Body of pancreas (tissue), 4 donors: ENCODE measurements around the gene NPAS2. TPM values are rescaled to one million over a fixed set of nuclear protein-coding genes. Genes with fewer than 3 reads are reported as not detected.

Experiments
- ATAC-seq: fragments of 150-250 bp; one replicate; pipeline ENCODE4 v1.9.1; 2016
- DNase-seq, 4 donors: peaks; one replicate each; pipeline ENCODE4 v3.0.0-alpha.2; 2019
- H3K27ac ChIP-seq, 4 donors: fragments of 200-600 bp; sonication (generic); 1 replicate in 3 of 4; 2 replicates in 1 of 4; pipeline versions ENCODE4 v1.5.1 to v1.6.1; 2016 to 2019; ENCODE audit warnings: mild to moderate bottlenecking in 1 of 4, mixed read lengths in 1 of 4, moderate library complexity in 1 of 4
- H3K27me3 ChIP-seq, 2 donors: fragments of 200-600 bp; sonication (generic); one replicate each; pipeline ENCODE4 v1.6.0; 2016; ENCODE audit warnings: mild to moderate bottlenecking in 1 of 2
- H3K36me3 ChIP-seq, 2 donors: fragments of 200-600 bp; sonication (generic); replicated peaks in 1 of 2; 2 replicates each; pipeline ENCODE4 v1.5.1; 2016; ENCODE audit warnings: low read depth in 2 of 2; ENCODE audit not compliant: insufficient read depth in 1 of 2
- H3K4me1 ChIP-seq: fragments of 200-600 bp; sonication (generic); one replicate; pipeline ENCODE4 v1.6.0; 2016
- H3K4me3 ChIP-seq, 2 donors: fragments of 200-600 bp; sonication (generic); 1 replicate in 1 of 2; 2 replicates in 1 of 2; pipeline ENCODE4 v1.5.1; 2016 to 2019
- H3K9me3 ChIP-seq, 3 donors: fragments of 200-600 bp; sonication (generic); 1 replicate in 2 of 3; 2 replicates in 1 of 3; pipeline ENCODE4 v1.5.1; 2016
- CTCF ChIP-seq, 7 experiments: fragments of 450-650 bp in 4 of 7; fragments of 200-600 bp in 3 of 7; sonication (generic) in 3 of 7; IDR thresholded peaks; one replicate each; pipeline ENCODE4 v1.5.1; 2016 to 2019; ENCODE audit warnings: antibody characterized with exemption in 7 of 7
- POLR2A ChIP-seq, 3 donors: fragments of 450-650 bp; IDR thresholded peaks; one replicate each; pipeline ENCODE4 v1.6.1; 2016; ENCODE audit warnings: antibody characterized with exemption in 3 of 3, mild to moderate bottlenecking in 2 of 3
- WGBS, 2 donors: methylation state at CpG; one replicate each; pipeline ENCODE4 v1.1.5; 2017; 5-methylcytosine and 5-hydroxymethylcytosine counted together
- intact Hi-C: fragments of 100-400 bp; cut with DNase I; formaldehyde crosslinking; loops from one replicate; pipeline ENCODE4 v1.15.1; 2023
- total RNA-seq, 2 donors: library from RNA; depleted of rRNA; stranded (reverse); fragments of >200 nt; gene quantifications; one replicate each; pipeline ENCODE4 v1.1.0, GENCODE V29; 2016

NPAS2 gene
- total RNA-seq, 2 donors from 2014 or later: 32.7 to 51.7 TPM

- no peaks in the 10 kb centered on the region for H3K27me3 ChIP-seq
- WGBS, 2 donors: 70 to 78% methylated on average over 3 of the region's 3 CpGs
- no peaks in the 10 kb centered on the region for H3K36me3 ChIP-seq
- intact Hi-C loops: no loop called here
- TF ChIP-seq CTCF (IDR thresholded peaks at IDR 0.05): no peak
- TF ChIP-seq POLR2A (IDR thresholded peaks at IDR 0.05): no peak
- ATAC-seq (no peak), DNase-seq (no peak)
- H3K4me3 ChIP-seq: no peak overlapping the region
- no peak overlapping the region for H3K27ac ChIP-seq
- no peaks in the 10 kb centered on the region for H3K4me1 ChIP-seq
- H3K9me3 ChIP-seq: no peaks in the 10 kb centered on the region
Measured at GRCh38 chr2:100806550-100806949, 13.4 kb upstream of the NPAS2 start.

- H3K27me3 ChIP-seq: no peaks in the 10 kb centered on the region
- ATAC-seq (no peak), DNase-seq (no peak)
- 83 to 84% methylated on average over 4 of the region's 4 CpGs for WGBS, 2 donors
- no peaks in the 10 kb centered on the region for H3K36me3 ChIP-seq
- H3K4me3 ChIP-seq: no peak overlapping the region
- no peaks in the 10 kb centered on the region for H3K4me1 ChIP-seq
- intact Hi-C loops: no loop called here
- H3K27ac ChIP-seq: no peak overlapping the region
- no peak for TF ChIP-seq CTCF (IDR thresholded peaks at IDR 0.05)
- TF ChIP-seq POLR2A (IDR thresholded peaks at IDR 0.05): no peak
- no peaks in the 10 kb centered on the region for H3K9me3 ChIP-seq
Measured at GRCh38 chr2:100807707-100808106, 12.2 kb upstream of the NPAS2 start.

GRCh38 chr2:100808582-100808981, 11.4 kb upstream of the NPAS2 start:
- intact Hi-C loops: no loop called here
- TF ChIP-seq CTCF (IDR thresholded peaks at IDR 0.05) (no peak), POLR2A (IDR thresholded peaks at IDR 0.05) (no peak)
- Histone ChIP-seq H3K27me3 (no peaks in the 10 kb centered on the region), H3K27ac (no peak overlapping the region), H3K4me3 (no peak overlapping the region), H3K36me3 (no peaks in the 10 kb centered on the region), H3K4me1 (no peaks in the 10 kb centered on the region), H3K9me3 (no peaks in the 10 kb centered on the region)
- ATAC-seq (no peak), DNase-seq (no peak)
- WGBS, 2 donors: 94 to 97% methylated on average over 4 of the region's 4 CpGs

- Histone ChIP-seq H3K9me3 (no peaks in the 10 kb centered on the region), H3K36me3 (no peaks in the 10 kb centered on the region), H3K4me3 (no peak overlapping the region), H3K4me1 (peaks cover 9% of the 10 kb centered on the region), H3K27me3 (no peaks in the 10 kb centered on the region), H3K27ac (no peak overlapping the region)
- WGBS, 2 donors: 83 to 93% methylated on average over 3 of the region's 3 CpGs
- TF ChIP-seq POLR2A (IDR thresholded peaks at IDR 0.05) (no peak), CTCF (IDR thresholded peaks at IDR 0.05) (no peak)
- ATAC-seq (no peak), DNase-seq (no peak)
- intact Hi-C loops: no loop called here
Measured at GRCh38 chr2:100809506-100809905, 10.4 kb upstream of the NPAS2 start.

- intact Hi-C loops: no loop called here
- Histone ChIP-seq H3K27ac (no peak overlapping the region), H3K4me3 (no peak overlapping the region), H3K9me3 (no peaks in the 10 kb centered on the region), H3K27me3 (no peaks in the 10 kb centered on the region), H3K4me1 (peaks cover 17% of the 10 kb centered on the region), H3K36me3 (no peaks in the 10 kb centered on the region)
- ATAC-seq (no peak), DNase-seq (no peak)
- WGBS, 2 donors: 84 to 86% methylated on average over 5 of the region's 5 CpGs
- TF ChIP-seq POLR2A (IDR thresholded peaks at IDR 0.05) (no peak), CTCF (IDR thresholded peaks at IDR 0.05) (no peak)
Measured at GRCh38 chr2:100810603-100811145, 9.3 kb upstream of the NPAS2 start.
